ENCODE data around the gene ERICH4. TPM values are rescaled to one million over a fixed set of nuclear protein-coding genes. Genes with fewer than 3 reads are reported as not detected.

The ERICH4 gene
- total and polyA plus RNA-seq, 2 of the 8 experiments (the other 6 are each of a cell fraction or from before 2014, with no cell fraction given) = not detected

DNA sequence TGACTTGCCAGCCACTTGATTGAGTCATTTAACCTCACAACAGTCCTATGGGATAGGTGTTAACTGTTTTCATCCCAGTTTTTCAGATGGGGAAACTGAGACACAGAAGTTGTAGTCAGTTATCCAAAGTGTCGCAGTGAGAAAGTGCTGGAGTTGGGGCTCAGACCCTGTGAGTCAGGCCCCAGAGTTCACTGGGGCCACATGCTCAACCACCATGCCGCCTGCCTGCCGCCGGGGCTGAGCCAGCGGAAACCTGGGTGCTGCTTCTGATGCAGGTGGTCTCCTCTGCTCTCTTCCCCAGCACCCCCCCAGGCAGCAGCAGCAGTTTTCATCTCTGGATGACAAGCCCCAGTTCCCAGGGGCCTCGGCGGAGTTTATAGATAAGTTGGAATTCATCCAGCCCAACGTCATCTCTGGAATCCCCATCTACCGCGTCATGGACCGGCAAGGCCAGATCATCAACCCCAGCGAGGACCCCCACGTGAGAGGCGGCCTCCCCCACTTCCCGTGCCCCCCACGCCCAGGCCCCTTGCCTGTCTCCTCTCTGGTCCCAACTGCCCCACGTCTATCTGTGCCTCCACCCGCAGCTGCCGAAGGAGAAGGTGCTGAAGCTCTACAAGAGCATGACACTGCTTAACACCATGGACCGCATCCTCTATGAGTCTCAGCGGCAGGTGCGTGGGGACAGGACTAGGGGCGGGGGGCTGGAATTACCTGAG is 32.5 kb upstream of the ERICH4 start:
- Histone ChIP-seq H4K20me1 (replicated peaks in 1 of 2; ENCODE audit: control insufficient read depth in 1 of 2, insufficient read depth in 2 of 2, low read length in 2 of 2) (peaks cover 0 to 5% of the 10 kb centered on the region in 2 experiments), H3K36me3 (ENCODE audit: control insufficient read depth in 2 of 4, insufficient read depth in 4 of 4, low read length in 3 of 4) (peaks cover 2 to 7% (median 3%) of the 10 kb centered on the region in 4 experiments; a peak in 4 of 8 replicates), H2AK5ac (ENCODE audit: low read depth, low read length) (no peak overlapping the region), H3K79me1 (ENCODE audit: low read depth, low read length) (no peaks in the 10 kb centered on the region), H4K5ac (ENCODE audit: insufficient read length, low read depth, low read length) (no peak overlapping the region), H3K27me3 (replicated peaks in 1 of 4; ENCODE audit: control insufficient read depth in 3 of 4, extremely low read depth in 1 of 4, insufficient read depth in 3 of 4, low read length in 3 of 4) (no peaks in the 10 kb centered on the region; a peak in 1 of 7 replicates), H3K4me3 (ENCODE audit: extremely low read depth in 1 of 4, insufficient read depth in 2 of 4, low read depth in 3 of 4, low read length in 4 of 4) (no peak overlapping the region), H2BK5ac (ENCODE audit: low read depth, low read length) (no peak overlapping the region), H2BK20ac (ENCODE audit: low read length) (no peak overlapping the region), H3K18ac (ENCODE audit: extremely low read depth, low read length) (no peak overlapping the region), H2BK12ac (ENCODE audit: low read depth, low read length) (no peak overlapping the region), H3K56ac (replicated peaks; ENCODE audit: insufficient read length, low read depth, low read length) (no peak overlapping the region), H3K23me2 (ENCODE audit: low read depth, low read length) (no peaks in the 10 kb centered on the region), H2AFZ (ENCODE audit: low read length) (no peak overlapping the region), H2BK15ac (ENCODE audit: low read length) (no peak overlapping the region), H3K4me2 (ENCODE audit: insufficient read depth in 1 of 2, low read depth in 2 of 2, low read length in 2 of 2) (no peak overlapping the region), H3K9me3 (ENCODE audit: insufficient read depth in 2 of 2, low read depth in 1 of 2, low read length in 1 of 2) (no peaks in the 10 kb centered on the region), H3K79me2 (ENCODE audit: control insufficient read depth in 1 of 2, insufficient read depth in 2 of 2, low read length in 2 of 2) (no peaks in the 10 kb centered on the region), H3K27ac (ENCODE audit: low read depth, low read length) (no peak overlapping the region), H4K8ac (ENCODE audit: extremely low read depth, insufficient read depth, low read length) (no peak overlapping the region), H3K9ac (replicated peaks in 1 of 4; ENCODE audit: extremely low read depth in 1 of 4, low read depth in 3 of 4, low read length in 3 of 4) (no peak overlapping the region), H2BK120ac (replicated peaks; ENCODE audit: low read depth, low read length) (no peak overlapping the region), H3K23ac (ENCODE audit: insufficient read length) (no peak overlapping the region), H3K4ac (replicated peaks; ENCODE audit: insufficient read length, low read depth, low read length) (no peak overlapping the region), H3K4me1 (replicated peaks in 1 of 4; ENCODE audit: control insufficient read depth in 3 of 4, insufficient read depth in 4 of 4, low read length in 3 of 4) (peaks cover 0 to 5% (median 1%) of the 10 kb centered on the region in 4 experiments; a peak in 5 of 7 replicates), H3K14ac (ENCODE audit: insufficient read length) (no peak overlapping the region), H4K91ac (replicated peaks; ENCODE audit: insufficient read length, low read length) (no peak overlapping the region)
- DNase-seq (ENCODE audit: low read depth in 1 of 2, low spot score in 2 of 2) (no peak), FAIRE-seq (no peak)
- ChIA-PET POLR2A (ENCODE audit: partially characterized antibody) (interaction anchor here (1.3 to 1.4 kb wide), 3 partner anchors 14 to 29 kb away, joined by 4 read pairs; partner anchors contain the start of gene DMAC2), CTCF (ENCODE audit: partially characterized antibody) (interaction anchor here (1.0 to 4.9 kb wide), 4 partner anchors 8 to 97 kb away, joined by 3 to 34 read pairs (median 3); partner anchors contain the start of gene B3GNT8)
- 92% methylated on average over 19 of the region's 23 CpGs; no CpG with 5 or more reads in 1 of the 2 experiments for WGBS, 2 experiments (ENCODE audit: extremely low coverage in 1 of 2, insufficient coverage in 1 of 2, insufficient read length in 1 of 2, insufficient replicate concordance in 2 of 2, low coverage in 1 of 2, low lambda C conversion rate in 2 of 2, missing lambda C conversion rate in 1 of 2)
- TF ChIP-seq GTF2F1 (IDR thresholded peaks at IDR 0.05; ENCODE audit: borderline replicate concordance, low read depth, low read length) (no peak), SP2 (IDR thresholded peaks at IDR 0.05; ENCODE audit: low read length) (no peak), KDM5A (IDR thresholded peaks at IDR 0.05; ENCODE audit: low read length) (no peak), YY1 (IDR thresholded peaks at IDR 0.05; ENCODE audit: low read depth, low read length) (no peak), GABPA (IDR thresholded peaks at IDR 0.05; ENCODE audit: borderline replicate concordance, insufficient read depth, low read length) (no peak), TAF7 (optimal IDR thresholded peaks at IDR 0.05; ENCODE audit: borderline replicate concordance, low read depth, low read length) (no peak), CREB1 (IDR thresholded peaks at IDR 0.05) (no peak), CBX8 (IDR thresholded peaks at IDR 0.05; ENCODE audit: borderline replicate concordance, low read depth, low read length) (no peak), TAF1 (IDR thresholded peaks at IDR 0.05; ENCODE audit: low read depth, low read length) (no peak), TCF12 (IDR thresholded peaks at IDR 0.05; ENCODE audit: low read depth, low read length) (no peak), FOSL1 (IDR thresholded peaks at IDR 0.05; ENCODE audit: insufficient read depth, low read depth, low read length) (no peak), EZH2 (IDR thresholded peaks at IDR 0.05; ENCODE audit: low read depth, low read length, severe bottlenecking) (no peak), SIN3A (conservative IDR thresholded peaks at IDR 0.05 in 1 of 2, IDR thresholded peaks at IDR 0.05 in 1 of 2; ENCODE audit: low read depth in 1 of 2, low read length in 2 of 2) (no peak)
